Measurements from ENCODE around the gene EPHB1. TPM values are rescaled to one million over a fixed set of nuclear protein-coding genes. Genes with fewer than 3 reads are reported as not detected.

The EPHB1 gene
- total RNA-seq, 1 donor from 2014 or later: 1.8 TPM

DNA sequence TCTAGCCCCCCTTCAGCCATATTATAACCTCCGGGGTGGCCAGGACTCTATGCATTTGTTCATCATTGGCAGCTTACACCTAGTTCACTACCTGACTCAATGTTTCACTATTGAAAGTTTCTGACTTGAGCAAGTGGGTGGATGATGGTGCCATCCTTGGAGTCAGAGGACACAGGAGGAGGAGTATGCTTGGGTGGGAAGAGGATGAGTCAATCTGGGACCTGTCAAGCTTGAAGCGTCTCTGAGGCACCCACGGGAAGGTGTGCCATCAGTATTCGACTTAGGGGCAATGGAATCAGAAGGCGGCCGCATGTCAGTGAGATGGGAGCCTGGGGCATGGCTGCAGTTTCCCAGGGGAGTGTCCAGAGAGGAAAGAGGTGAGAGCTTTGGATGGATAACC, 133.3 kb downstream of the EPHB1 start:
- peaks cover 26% of the 10 kb centered on the region for H3K27me3 Mint-ChIP-seq
- H3K36me3 Mint-ChIP-seq (ENCODE audit: insufficient read depth): no peaks in the 10 kb centered on the region
- TF ChIP-seq, protein P1, sequence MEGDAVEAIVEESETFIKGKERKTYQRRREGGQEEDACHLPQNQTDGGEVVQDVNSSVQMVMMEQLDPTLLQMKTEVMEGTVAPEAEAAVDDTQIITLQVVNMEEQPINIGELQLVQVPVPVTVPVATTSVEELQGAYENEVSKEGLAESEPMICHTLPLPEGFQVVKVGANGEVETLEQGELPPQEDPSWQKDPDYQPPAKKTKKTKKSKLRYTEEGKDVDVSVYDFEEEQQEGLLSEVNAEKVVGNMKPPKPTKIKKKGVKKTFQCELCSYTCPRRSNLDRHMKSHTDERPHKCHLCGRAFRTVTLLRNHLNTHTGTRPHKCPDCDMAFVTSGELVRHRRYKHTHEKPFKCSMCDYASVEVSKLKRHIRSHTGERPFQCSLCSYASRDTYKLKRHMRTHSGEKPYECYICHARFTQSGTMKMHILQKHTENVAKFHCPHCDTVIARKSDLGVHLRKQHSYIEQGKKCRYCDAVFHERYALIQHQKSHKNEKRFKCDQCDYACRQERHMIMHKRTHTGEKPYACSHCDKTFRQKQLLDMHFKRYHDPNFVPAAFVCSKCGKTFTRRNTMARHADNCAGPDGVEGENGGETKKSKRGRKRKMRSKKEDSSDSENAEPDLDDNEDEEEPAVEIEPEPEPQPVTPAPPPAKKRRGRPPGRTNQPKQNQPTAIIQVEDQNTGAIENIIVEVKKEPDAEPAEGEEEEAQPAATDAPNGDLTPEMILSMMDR (IDR thresholded peaks at IDR 0.05; ENCODE audit: unreplicated experiment): no peak
- no peak overlapping the region for H3K4me3 Mint-ChIP-seq (ENCODE audit: low read depth)
- peaks cover 13% of the 10 kb centered on the region for H3K9me3 Mint-ChIP-seq (ENCODE audit: low read depth)
- DNase-seq (ENCODE audit: low spot score, unreplicated experiment): no peak
- no peak overlapping the region for H3K27ac Mint-ChIP-seq
- H3K4me1 Mint-ChIP-seq (ENCODE audit: low read depth): no peaks in the 10 kb centered on the region

DNA sequence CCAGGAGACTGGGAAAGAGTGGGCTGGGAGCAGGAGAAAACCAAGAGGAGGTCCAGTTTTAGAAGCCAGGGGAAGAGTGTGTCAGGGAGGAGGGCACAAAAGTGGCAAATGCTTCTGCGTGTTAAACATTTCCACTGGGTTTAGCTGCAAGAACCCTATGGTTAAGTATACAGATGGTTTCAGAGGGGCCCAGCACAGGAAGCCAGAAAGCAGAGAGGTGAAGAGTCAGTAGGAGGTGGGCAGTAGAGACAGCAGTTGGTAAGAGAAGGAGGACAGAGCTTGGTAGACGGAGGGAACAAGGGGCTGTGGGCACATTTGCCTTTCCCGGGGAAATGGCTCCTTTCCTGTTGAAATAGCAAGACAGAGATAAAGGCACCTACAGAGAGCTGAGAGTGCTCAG, 133.8 kb downstream of the EPHB1 start:
- Mint-ChIP-seq H3K27me3 (peaks cover 26% of the 10 kb centered on the region), H3K27ac (no peak overlapping the region), H3K4me3 (ENCODE audit: low read depth) (no peak overlapping the region)

DNA sequence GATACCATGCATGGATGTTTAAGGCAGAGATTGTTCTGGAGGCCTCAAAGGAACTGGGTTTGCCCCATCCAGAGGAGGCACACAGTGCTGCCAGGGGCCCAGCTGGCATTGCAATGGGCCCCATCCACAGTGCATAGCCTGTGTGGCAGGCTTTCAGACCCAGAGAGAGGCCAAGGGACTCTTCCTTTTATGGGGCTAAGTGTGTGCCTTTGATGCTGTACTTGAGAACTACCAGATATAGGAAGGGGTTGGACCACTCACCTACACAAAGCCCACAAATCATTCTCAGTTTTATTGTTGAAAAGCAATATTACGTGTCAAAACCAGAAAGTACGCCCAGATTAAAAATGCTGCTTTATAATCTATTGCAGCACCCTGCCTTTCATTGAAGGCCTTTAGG, 134.9 kb downstream of the EPHB1 start:
- Mint-ChIP-seq H3K4me3 (ENCODE audit: low read depth) (no peak overlapping the region), H3K36me3 (ENCODE audit: insufficient read depth) (no peaks in the 10 kb centered on the region), H3K27me3 (peaks cover 26% of the 10 kb centered on the region), H3K9me3 (ENCODE audit: low read depth) (peaks cover 2% of the 10 kb centered on the region), H3K27ac (no peak overlapping the region), H3K4me1 (ENCODE audit: low read depth) (peaks cover 8% of the 10 kb centered on the region)
- no peak for DNase-seq (ENCODE audit: low spot score, unreplicated experiment)
- TF ChIP-seq, protein P1 (IDR thresholded peaks at IDR 0.05; ENCODE audit: unreplicated experiment): no peak

More for the DNA sequence above, 133.8 kb downstream of the EPHB1 start:
- H3K4me1 Mint-ChIP-seq (ENCODE audit: low read depth): no peaks in the 10 kb centered on the region
- DNase-seq (ENCODE audit: low spot score, unreplicated experiment): no peak
- TF ChIP-seq, protein P1 (IDR thresholded peaks at IDR 0.05; ENCODE audit: unreplicated experiment): no peak
- H3K36me3 Mint-ChIP-seq (ENCODE audit: insufficient read depth): no peaks in the 10 kb centered on the region
- peaks cover 13% of the 10 kb centered on the region for H3K9me3 Mint-ChIP-seq (ENCODE audit: low read depth)

DNA sequence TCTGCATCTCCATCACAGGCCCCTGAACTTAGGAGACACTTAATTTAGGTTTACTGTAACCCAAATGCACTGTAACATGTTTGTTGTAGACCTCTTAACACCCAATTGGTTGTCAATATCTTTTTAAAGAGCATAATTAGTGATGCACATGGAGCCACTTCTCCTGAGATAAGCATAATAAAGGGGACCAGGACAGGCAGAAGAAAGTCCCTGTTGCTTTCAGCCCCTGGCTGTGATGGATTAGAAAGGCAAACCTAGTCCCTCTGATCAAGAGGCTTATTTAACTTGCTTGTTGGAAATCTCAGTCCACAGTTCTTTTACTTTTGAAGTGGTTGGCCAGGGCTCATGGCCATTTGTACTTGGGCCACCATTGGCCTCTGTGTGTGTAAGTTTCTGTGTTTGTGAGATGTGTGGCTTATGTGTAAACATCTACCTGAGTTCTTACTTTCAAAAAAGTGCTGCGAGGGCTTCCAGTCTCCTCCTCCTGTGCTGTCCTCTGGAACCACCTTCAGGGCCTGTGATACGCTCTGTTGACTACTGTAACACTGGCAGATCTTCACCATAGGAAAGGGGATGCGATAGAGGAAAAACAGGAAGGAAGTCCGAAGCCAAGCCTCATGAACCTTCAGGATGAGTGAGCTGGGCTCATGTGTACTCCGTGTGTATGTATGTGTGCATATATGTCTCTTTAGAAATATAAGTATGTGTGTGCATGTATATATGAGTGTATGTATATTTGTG, 136.2 kb downstream of the EPHB1 start:
- peaks cover 25% of the 10 kb centered on the region for H3K27me3 Mint-ChIP-seq
- TF ChIP-seq, protein P1 (IDR thresholded peaks at IDR 0.05; ENCODE audit: unreplicated experiment): no peak
- no peak for DNase-seq (ENCODE audit: low spot score, unreplicated experiment)
- no peak overlapping the region for H3K27ac Mint-ChIP-seq
- H3K9me3 Mint-ChIP-seq (ENCODE audit: low read depth): no peaks in the 10 kb centered on the region
- no peak overlapping the region for H3K4me3 Mint-ChIP-seq (ENCODE audit: low read depth)
- H3K4me1 Mint-ChIP-seq (ENCODE audit: low read depth): peaks cover 9% of the 10 kb centered on the region
- no peaks in the 10 kb centered on the region for H3K36me3 Mint-ChIP-seq (ENCODE audit: insufficient read depth)

DNA sequence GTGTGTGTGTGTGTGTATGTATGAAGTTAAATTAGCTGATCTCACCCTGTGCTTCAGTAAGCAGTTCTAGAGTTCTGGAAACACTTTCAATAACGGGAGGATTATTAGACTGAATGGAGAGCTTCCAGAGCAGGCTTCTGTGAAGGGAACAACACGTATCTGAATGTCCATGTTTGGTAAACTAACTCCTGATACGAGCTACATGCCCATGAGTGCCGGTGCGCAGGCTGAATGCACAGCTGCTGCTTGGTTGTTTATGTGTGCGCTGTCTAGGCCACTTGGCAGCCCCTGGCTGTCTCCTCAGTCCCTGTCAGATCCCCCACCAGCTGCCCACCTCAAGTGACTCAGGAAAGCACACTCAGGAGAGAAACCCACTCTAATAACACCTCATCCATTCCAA, 137.0 kb downstream of the EPHB1 start:
- Mint-ChIP-seq H3K4me1 (ENCODE audit: low read depth) (peaks cover 9% of the 10 kb centered on the region), H3K27ac (no peak overlapping the region), H3K36me3 (ENCODE audit: insufficient read depth) (no peaks in the 10 kb centered on the region), H3K4me3 (ENCODE audit: low read depth) (no peak overlapping the region), H3K9me3 (ENCODE audit: low read depth) (no peaks in the 10 kb centered on the region), H3K27me3 (peaks cover 19% of the 10 kb centered on the region)
- TF ChIP-seq, protein P1 (IDR thresholded peaks at IDR 0.05; ENCODE audit: unreplicated experiment): no peak
- DNase-seq (ENCODE audit: low spot score, unreplicated experiment): no peak
